ENCODE measurements around the gene MAP3K14. TPM values are rescaled to one million over a fixed set of nuclear protein-coding genes. Genes with fewer than 3 reads are reported as not detected.

The MAP3K14 gene
- total RNA-seq, 4 donors from 2014 or later, result 18.0 to 62.8 (median 34.0) TPM

DNA sequence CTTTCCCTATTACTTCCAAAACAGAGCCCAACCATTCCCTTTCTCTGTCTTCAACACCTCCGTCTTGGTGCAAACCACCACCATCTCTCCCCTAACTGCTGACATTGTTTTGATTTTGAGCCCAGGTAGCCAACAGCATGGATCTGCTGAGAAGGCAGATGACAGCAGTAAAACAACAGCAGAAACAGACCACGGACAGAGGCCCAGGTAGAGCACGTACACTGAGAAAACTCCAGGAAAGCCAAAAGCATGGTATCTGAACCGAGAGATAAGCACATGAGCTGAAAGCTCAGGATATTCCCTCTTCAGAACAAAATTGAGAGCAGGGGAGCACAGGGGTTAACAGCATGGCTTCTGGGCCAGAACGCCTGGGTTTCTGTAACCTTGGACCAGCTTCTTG lies 18.9 kb upstream of the MAP3K14 start:
- in situ Hi-C loops (cut with MboI; ENCODE audit: low sequenced_read_pairs in 4 of 4), result no loop called here
- H3K27ac ChIP-seq, result no peak overlapping the region
- H3K9me3 ChIP-seq, result no peaks in the 10 kb centered on the region
- no peaks in the 10 kb centered on the region for H3K36me3 ChIP-seq
- ATAC-seq, result no peak
- TF ChIP-seq, protein P1, sequence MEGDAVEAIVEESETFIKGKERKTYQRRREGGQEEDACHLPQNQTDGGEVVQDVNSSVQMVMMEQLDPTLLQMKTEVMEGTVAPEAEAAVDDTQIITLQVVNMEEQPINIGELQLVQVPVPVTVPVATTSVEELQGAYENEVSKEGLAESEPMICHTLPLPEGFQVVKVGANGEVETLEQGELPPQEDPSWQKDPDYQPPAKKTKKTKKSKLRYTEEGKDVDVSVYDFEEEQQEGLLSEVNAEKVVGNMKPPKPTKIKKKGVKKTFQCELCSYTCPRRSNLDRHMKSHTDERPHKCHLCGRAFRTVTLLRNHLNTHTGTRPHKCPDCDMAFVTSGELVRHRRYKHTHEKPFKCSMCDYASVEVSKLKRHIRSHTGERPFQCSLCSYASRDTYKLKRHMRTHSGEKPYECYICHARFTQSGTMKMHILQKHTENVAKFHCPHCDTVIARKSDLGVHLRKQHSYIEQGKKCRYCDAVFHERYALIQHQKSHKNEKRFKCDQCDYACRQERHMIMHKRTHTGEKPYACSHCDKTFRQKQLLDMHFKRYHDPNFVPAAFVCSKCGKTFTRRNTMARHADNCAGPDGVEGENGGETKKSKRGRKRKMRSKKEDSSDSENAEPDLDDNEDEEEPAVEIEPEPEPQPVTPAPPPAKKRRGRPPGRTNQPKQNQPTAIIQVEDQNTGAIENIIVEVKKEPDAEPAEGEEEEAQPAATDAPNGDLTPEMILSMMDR (IDR thresholded peaks at IDR 0.05 in 4 of 5, conservative IDR thresholded peaks at IDR 0.05 in 1 of 5), result no peak
- TF ChIP-seq POLR2A (IDR thresholded peaks at IDR 0.05), result no peak
- no peaks in the 10 kb centered on the region for H3K27me3 ChIP-seq
- peaks cover 0 to 3% of the 10 kb centered on the region in 2 donors for H3K4me1 ChIP-seq
- no peak for DNase-seq
- no peak overlapping the region for H3K4me3 ChIP-seq
- intact Hi-C loops (cut with DNase I; ENCODE audit: low total_unique reads), result no loop called here

DNA sequence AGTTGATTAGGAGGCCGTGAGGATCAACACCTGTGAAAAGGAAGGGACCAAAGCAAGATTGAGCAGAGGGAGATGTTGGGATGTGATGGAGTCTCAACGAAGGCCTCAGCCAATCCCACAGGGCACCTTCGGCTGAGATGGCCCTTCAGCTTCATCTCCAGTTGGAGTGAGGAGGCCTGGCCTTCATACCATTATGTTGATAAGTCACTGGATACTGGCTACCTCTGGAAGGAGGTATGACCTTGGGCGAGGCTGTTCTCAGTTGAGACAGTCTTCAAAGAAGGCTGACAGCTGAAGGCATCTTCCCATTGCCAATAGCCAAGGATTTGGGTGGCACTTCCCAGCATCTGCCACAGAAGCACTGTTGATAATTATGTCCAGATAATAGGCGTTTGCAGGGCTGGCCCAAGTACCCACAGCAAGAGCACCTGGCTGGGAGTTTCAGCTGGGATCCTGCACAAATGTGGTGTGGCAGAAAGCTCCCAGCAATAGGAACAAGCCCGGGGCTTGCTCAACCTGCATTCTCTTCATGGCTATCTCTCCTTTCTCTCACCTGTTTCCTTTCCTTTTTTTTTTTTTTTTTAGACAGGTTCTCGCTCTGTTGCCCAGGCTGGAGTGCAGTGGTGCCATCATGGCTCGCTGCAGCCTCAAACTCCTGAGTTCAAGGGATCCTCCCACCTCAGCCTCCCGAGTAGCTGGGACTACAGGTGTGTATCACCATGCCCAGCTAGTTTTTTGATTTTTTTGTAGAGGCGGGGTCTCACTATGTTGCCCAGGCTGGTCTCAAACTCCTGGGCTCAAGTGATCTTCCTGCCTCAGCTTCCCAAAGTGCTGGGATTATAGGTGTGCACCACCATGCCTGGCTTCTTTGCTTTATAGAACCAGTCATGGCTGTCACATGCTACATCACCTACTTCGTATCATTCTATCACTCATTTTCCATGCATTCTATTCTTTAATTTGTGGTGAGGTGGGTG lies 18.2 kb upstream of the MAP3K14 start:
- TF ChIP-seq POLR2A (IDR thresholded peaks at IDR 0.05), result no peak
- TF ChIP-seq, protein P1 (IDR thresholded peaks at IDR 0.05 in 4 of 5, conservative IDR thresholded peaks at IDR 0.05 in 1 of 5), result no peak
- in situ Hi-C loops (cut with MboI; ENCODE audit: low sequenced_read_pairs in 4 of 4), result no loop called here
- DNase-seq (no peak), ATAC-seq (no peak)
- Histone ChIP-seq H3K9me3 (no peaks in the 10 kb centered on the region), H3K4me1 (peaks cover 0 to 3% of the 10 kb centered on the region in 2 donors), H3K36me3 (no peaks in the 10 kb centered on the region), H3K4me3 (no peak overlapping the region), H3K27ac (no peak overlapping the region), H3K27me3 (no peaks in the 10 kb centered on the region)
- intact Hi-C loops (cut with DNase I; ENCODE audit: low total_unique reads), result no loop called here

DNA sequence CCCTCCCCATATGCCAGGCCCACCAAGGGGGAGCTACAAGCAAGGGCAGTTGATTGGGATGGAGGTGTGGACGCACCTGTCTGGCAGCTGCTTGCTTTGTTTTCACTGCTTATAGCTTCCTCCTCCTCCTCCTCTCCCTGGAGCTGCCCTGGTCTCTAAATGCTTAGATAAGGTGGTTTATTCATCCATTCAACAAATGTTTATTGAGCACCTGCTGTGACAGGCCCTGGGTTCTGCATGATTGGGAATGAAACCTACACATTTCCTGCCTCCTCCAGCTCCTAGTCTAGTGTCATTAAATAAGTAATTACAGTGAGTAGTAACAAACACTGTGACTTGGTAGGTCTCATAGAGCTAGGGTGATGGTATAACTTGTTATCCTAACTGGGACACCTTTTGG lies 17.4 kb upstream of the MAP3K14 start:
- intact Hi-C loops (cut with DNase I; ENCODE audit: low total_unique reads), result no loop called here
- Histone ChIP-seq H3K27me3 (no peaks in the 10 kb centered on the region), H3K27ac (no peak overlapping the region), H3K36me3 (no peaks in the 10 kb centered on the region), H3K4me1 (peaks cover 0 to 3% of the 10 kb centered on the region in 2 donors), H3K4me3 (no peak overlapping the region), H3K9me3 (no peaks in the 10 kb centered on the region)
- DNase-seq (no peak), ATAC-seq (no peak)
- in situ Hi-C loops (cut with MboI; ENCODE audit: low sequenced_read_pairs in 4 of 4), result no loop called here
- TF ChIP-seq, protein P1 (IDR thresholded peaks at IDR 0.05 in 4 of 5, conservative IDR thresholded peaks at IDR 0.05 in 1 of 5), result no peak
- TF ChIP-seq POLR2A (IDR thresholded peaks at IDR 0.05), result no peak

DNA sequence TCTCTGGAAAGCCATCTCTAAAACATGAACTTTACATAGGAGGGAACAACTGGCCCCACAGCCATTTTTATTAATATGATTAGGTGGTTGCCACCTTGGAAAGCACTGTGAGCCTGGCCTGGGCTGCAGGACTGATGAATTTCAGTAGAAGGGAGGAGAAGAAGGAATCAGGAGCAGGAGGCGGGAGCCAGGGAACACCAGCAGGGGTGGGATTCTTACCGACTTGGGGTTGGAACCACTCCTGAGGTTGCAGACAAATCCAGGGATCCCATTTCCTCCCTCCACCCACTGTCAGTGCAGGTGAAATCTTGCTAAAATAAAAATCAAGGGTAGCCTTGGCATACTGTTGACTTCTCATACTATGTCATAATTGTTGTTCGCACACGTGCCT lies 16.9 kb upstream of the MAP3K14 start:
- Histone ChIP-seq H3K4me3 (no peak overlapping the region), H3K36me3 (no peaks in the 10 kb centered on the region), H3K4me1 (peaks cover 0 to 3% of the 10 kb centered on the region in 2 donors), H3K27me3 (no peaks in the 10 kb centered on the region), H3K27ac (peak overlapping the region in 1 of 4 donors; percentile 12), H3K9me3 (no peaks in the 10 kb centered on the region)
- no peak for DNase-seq
- no peak for TF ChIP-seq POLR2A (IDR thresholded peaks at IDR 0.05)
- TF ChIP-seq, protein P1 (IDR thresholded peaks at IDR 0.05 in 4 of 5, conservative IDR thresholded peaks at IDR 0.05 in 1 of 5), result no peak
- in situ Hi-C loops (cut with MboI; ENCODE audit: low sequenced_read_pairs in 4 of 4), result no loop called here
- no peak for ATAC-seq
- intact Hi-C loops (cut with DNase I; ENCODE audit: low total_unique reads), result no loop called here

All from gastrocnemius medialis (tissue), 4 donors.